Stimulated activated CD8-positive, alpha-beta memory T cell treated with anti-CD3 and anti-CD28 coated beads, Interleukin-15, amount 100 ng/mL, for 4 hours (primary cell): ENCODE measurements around the gene GPR42.
"Not testable (repeated sequence)": the region's sequence is repeated elsewhere in the genome, so short reads cannot be mapped to it uniquely, and the experiment has no call there.

Experiments used
- DNase-seq, 2 donors: peaks; one replicate each; pipeline ENCODE4 v3.0.0-alpha.2; 2020; ENCODE audit warnings: low read depth in 2 of 2

GPR42 gene

GRCh38 chr19:35362261-35363000 lies 8.4 kb upstream of the GPR42 start:
- no peak for DNase-seq

- DNase-seq: no peak
Measured at GRCh38 chr19:35363001-35363590, 7.8 kb upstream of the GPR42 start.

- DNase-seq: no peak
Measured at GRCh38 chr19:35363711-35364425, 7.0 kb upstream of the GPR42 start.

- no peak for DNase-seq
Measured at GRCh38 chr19:35365303-35365702, 5.6 kb upstream of the GPR42 start.

- DNase-seq: no peak
Measured at GRCh38 chr19:35368378-35368777, 2.5 kb upstream of the GPR42 start.

GRCh38 chr19:35369522-35369921 lies 1.3 kb upstream of the GPR42 start:
- no peak for DNase-seq

- no peak for DNase-seq
Measured at GRCh38 chr19:35373492-35373891, 2.6 kb downstream of the GPR42 start.

GRCh38 chr19:35374031-35374430 lies 3.2 kb downstream of the GPR42 start:
- DNase-seq: not testable (repeated sequence)

GRCh38 chr19:35375505-35376307 lies 4.8 kb downstream of the GPR42 start:
- DNase-seq: no peak

GRCh38 chr19:35377656-35378055 lies 6.8 kb downstream of the GPR42 start:
- no peak for DNase-seq

- DNase-seq: no peak
Measured at GRCh38 chr19:35378356-35378755, 7.5 kb downstream of the GPR42 start.

- DNase-seq: not testable (repeated sequence)
Measured at GRCh38 chr19:35379545-35379944, 8.7 kb downstream of the GPR42 start.

GRCh38 chr19:35379992-35380391 lies 9.1 kb downstream of the GPR42 start:
- DNase-seq: no peak

- DNase-seq: no peak
Measured at GRCh38 chr19:35380450-35381124, 9.7 kb downstream of the GPR42 start.

- no peak for DNase-seq
Measured at GRCh38 chr19:35381318-35381717, 10.4 kb downstream of the GPR42 start.

GRCh38 chr19:35381926-35382325 lies 11.1 kb downstream of the GPR42 start:
- no peak for DNase-seq

- no peak for DNase-seq
Measured at GRCh38 chr19:35383536-35383935, 12.7 kb downstream of the GPR42 start.

GRCh38 chr19:35388277-35389054 lies 17.6 kb downstream of the GPR42 start:
- DNase-seq: no peak

GRCh38 chr19:35389192-35389861 lies 18.5 kb downstream of the GPR42 start:
- DNase-seq: no peak
